ENCODE measurements around the gene CSF2. TPM values are rescaled to one million over a fixed set of nuclear protein-coding genes. Genes with fewer than 3 reads are reported as not detected.
A peak's percentile ranks its signal among the peaks of the same experiment; 100 is the strongest.

Gene CSF2
- polyA plus RNA-seq, 1 experiment: not detected

GRCh38 chr5:132087176-132087575 lies 13.6 kb downstream of the CSF2 start:
- POLR2A ChIA-PET: interaction anchor here (0.6 to 1.4 kb wide), 2 partner anchors 8 to 290 kb away, joined by 3 to 5 read pairs; partner anchors contain the start of gene FNIP1

GRCh38 chr5:132087661-132088060 lies 14.1 kb downstream of the CSF2 start:
- no peaks in the 10 kb centered on the region for H3K9me3 ChIP-seq (ENCODE audit: control insufficient read depth, insufficient read depth, low read length)
- no peak overlapping the region for H3K27ac ChIP-seq (ENCODE audit: low read depth, low read length)
- POLR2A ChIA-PET: no interaction called here
- no peaks in the 10 kb centered on the region for H3K27me3 ChIP-seq (ENCODE audit: control insufficient read depth, insufficient read depth, low read length)
- no peak for DNase-seq (ENCODE audit: low read depth, low spot score)
- no peak overlapping the region for H3K4me3 ChIP-seq (ENCODE audit: low read depth, low read length)
- CTCF ChIA-PET: interaction anchor here (4.7 kb wide), 1 partner anchor 24 kb away, joined by 31 read pairs; no protein-coding TSS in a partner anchor
- TF ChIP-seq CTCF (IDR thresholded peaks at IDR 0.05; ENCODE audit: low read depth, low read length): no peak

More at GRCh38 chr5:132087176-132087575, 13.6 kb downstream of the CSF2 start:
- Histone ChIP-seq H3K4me3 (ENCODE audit: low read depth, low read length) (no peak overlapping the region), H3K27me3 (ENCODE audit: control insufficient read depth, insufficient read depth, low read length) (no peaks in the 10 kb centered on the region), H3K9me3 (ENCODE audit: control insufficient read depth, insufficient read depth, low read length) (no peaks in the 10 kb centered on the region), H3K27ac (ENCODE audit: low read depth, low read length) (no peak overlapping the region)
- CTCF ChIA-PET: interaction anchor here (1.5 to 4.7 kb wide), 2 partner anchors 24 to 103 kb away, joined by 6 to 31 read pairs; no protein-coding TSS in a partner anchor
- DNase-seq (ENCODE audit: low read depth, low spot score): no peak
- no peak for TF ChIP-seq CTCF (IDR thresholded peaks at IDR 0.05; ENCODE audit: low read depth, low read length)

DNA sequence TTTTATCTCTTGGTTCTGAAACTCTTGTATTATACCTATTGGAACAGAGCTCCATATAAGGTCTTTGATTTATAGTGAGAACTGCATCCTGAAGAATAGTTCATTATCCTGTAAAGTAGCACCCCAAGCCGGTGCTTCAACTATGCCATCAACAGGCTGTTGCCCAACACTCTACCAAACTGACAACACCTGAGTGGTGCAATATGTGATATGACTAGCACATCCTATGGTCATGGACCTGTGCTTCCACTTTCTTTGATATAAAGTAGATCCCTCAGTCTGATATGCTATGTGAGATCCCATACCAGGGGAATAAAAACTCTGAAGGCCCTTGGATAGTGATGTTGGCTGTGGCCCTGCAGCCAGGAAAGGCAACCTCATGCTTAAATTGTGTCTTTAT lies 15.8 kb downstream of the CSF2 start:
- no peak for TF ChIP-seq CTCF (IDR thresholded peaks at IDR 0.05; ENCODE audit: low read depth, low read length)
- no peak for DNase-seq (ENCODE audit: low read depth, low spot score)
- ChIA-PET CTCF (interaction anchor here (1.5 kb wide), 1 partner anchor 24 kb away, joined by 5 read pairs; no protein-coding TSS in a partner anchor), POLR2A (no interaction called here)
- H3K27me3 ChIP-seq (ENCODE audit: control insufficient read depth, insufficient read depth, low read length): no peaks in the 10 kb centered on the region
- no peaks in the 10 kb centered on the region for H3K9me3 ChIP-seq (ENCODE audit: control insufficient read depth, insufficient read depth, low read length)
- H3K27ac ChIP-seq (ENCODE audit: low read depth, low read length): no peak overlapping the region
- no peak overlapping the region for H3K4me3 ChIP-seq (ENCODE audit: low read depth, low read length)

DNA sequence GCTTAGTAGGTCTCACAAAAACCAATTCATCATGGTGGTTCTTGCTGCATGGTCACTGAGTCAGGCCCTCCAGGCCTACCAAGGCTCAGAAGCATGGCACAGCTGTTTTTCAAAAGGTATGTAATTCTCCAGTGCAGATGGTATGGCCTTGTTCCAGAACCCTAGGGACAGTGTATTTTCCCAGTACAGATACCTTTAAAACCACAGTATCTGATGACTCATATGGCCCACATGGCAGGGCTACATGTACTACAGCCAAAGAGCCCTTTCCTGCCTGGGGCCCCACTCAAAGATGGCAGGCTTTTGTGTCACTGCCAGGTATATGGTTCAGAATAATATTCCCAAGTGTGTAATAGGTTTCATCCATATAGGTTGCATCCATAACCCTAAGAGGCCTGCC lies 16.5 kb downstream of the CSF2 start:
- Histone ChIP-seq H3K9me3 (ENCODE audit: control insufficient read depth, insufficient read depth, low read length) (no peaks in the 10 kb centered on the region), H3K27me3 (ENCODE audit: control insufficient read depth, insufficient read depth, low read length) (no peaks in the 10 kb centered on the region), H3K27ac (ENCODE audit: low read depth, low read length) (peak overlapping the region; percentile 22), H3K4me3 (ENCODE audit: low read depth, low read length) (no peak overlapping the region)
- TF ChIP-seq CTCF (IDR thresholded peaks at IDR 0.05; ENCODE audit: low read depth, low read length): no peak
- ChIA-PET POLR2A (no interaction called here), CTCF (interaction anchor here (1.5 kb wide), 1 partner anchor 25 kb away, joined by 5 read pairs; no protein-coding TSS in a partner anchor)
- peak; percentile 55 for DNase-seq (ENCODE audit: low read depth, low spot score)

DNA sequence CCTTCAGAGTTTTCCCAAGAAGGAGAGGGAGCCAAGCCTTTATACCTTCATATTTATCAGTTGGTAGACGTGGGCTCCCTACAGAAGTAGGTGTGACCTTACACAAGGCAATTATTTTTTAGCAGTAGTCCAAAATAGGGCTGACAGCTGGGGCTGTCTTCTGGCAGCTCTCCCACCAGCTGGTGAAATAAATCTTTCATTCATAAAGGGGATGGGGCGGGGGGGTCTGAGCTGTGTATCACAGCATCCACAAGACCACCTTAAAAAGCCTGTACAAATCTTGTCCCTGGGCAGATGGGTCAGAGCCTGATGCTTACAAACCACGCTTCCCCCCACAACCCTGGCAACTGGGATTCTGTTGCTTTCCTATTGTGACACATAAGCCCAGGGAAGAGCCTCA lies 19.7 kb downstream of the CSF2 start:
- Histone ChIP-seq H3K9me3 (ENCODE audit: control insufficient read depth, insufficient read depth, low read length) (no peaks in the 10 kb centered on the region), H3K4me3 (ENCODE audit: low read depth, low read length) (no peak overlapping the region), H3K27ac (ENCODE audit: low read depth, low read length) (no peak overlapping the region), H3K27me3 (ENCODE audit: control insufficient read depth, insufficient read depth, low read length) (no peaks in the 10 kb centered on the region)
- DNase-seq (ENCODE audit: low read depth, low spot score): no peak
- POLR2A ChIA-PET: no interaction called here
- CTCF ChIA-PET: interaction anchor here (0.8 to 1.5 kb wide), 2 partner anchors 28 to 30 kb away, joined by 3 to 6 read pairs; no protein-coding TSS in a partner anchor
- no peak for TF ChIP-seq CTCF (IDR thresholded peaks at IDR 0.05; ENCODE audit: low read depth, low read length)
